ENCODE data around the gene ERMARD. TPM values are rescaled to one million over a fixed set of nuclear protein-coding genes. Genes with fewer than 3 reads are reported as not detected.

The ERMARD gene
- total RNA-seq, 1 donor from 2014 or later, result 16.2 TPM

GRCh38 chr6:169799474-169799926 lies 48.1 kb downstream of the ERMARD start:
- peaks cover 2 to 14% (median 8%) of the 10 kb centered on the region in 3 donors for H3K27me3 ChIP-seq (ENCODE audit: control insufficient read depth in 3 of 3, insufficient read depth in 3 of 3, low read length in 3 of 3)
- no peak overlapping the region for H3K27ac ChIP-seq (ENCODE audit: low read depth, low read length)
- H3K36me3 ChIP-seq (ENCODE audit: control insufficient read depth in 3 of 3, insufficient read depth in 3 of 3, low read length in 3 of 3), result no peaks in the 10 kb centered on the region
- no peaks in the 10 kb centered on the region for H3K4me1 ChIP-seq (ENCODE audit: control insufficient read depth in 3 of 3, insufficient read depth in 3 of 3, low read length in 3 of 3)
- no peak overlapping the region for H3K4me3 ChIP-seq (ENCODE audit: low read length in 3 of 3)
- H3K9ac ChIP-seq (ENCODE audit: low read depth in 1 of 3, low read length in 3 of 3), result no peak overlapping the region
- no peaks in the 10 kb centered on the region for H3K9me3 ChIP-seq (ENCODE audit: control insufficient read depth in 3 of 3, low read length in 3 of 3)

- H3K36me3 ChIP-seq (ENCODE audit: control insufficient read depth in 3 of 3, insufficient read depth in 3 of 3, low read length in 3 of 3), result no peaks in the 10 kb centered on the region
- H3K4me1 ChIP-seq (ENCODE audit: control insufficient read depth in 3 of 3, insufficient read depth in 3 of 3, low read length in 3 of 3), result no peaks in the 10 kb centered on the region
- no peak overlapping the region for H3K9ac ChIP-seq (ENCODE audit: low read depth in 1 of 3, low read length in 3 of 3)
- H3K27ac ChIP-seq (ENCODE audit: low read depth, low read length), result no peak overlapping the region
- H3K27me3 ChIP-seq (ENCODE audit: control insufficient read depth in 3 of 3, insufficient read depth in 3 of 3, low read length in 3 of 3), result peaks cover 2 to 16% (median 11%) of the 10 kb centered on the region in 3 donors
- no peak overlapping the region for H3K4me3 ChIP-seq (ENCODE audit: low read length in 3 of 3)
- no peaks in the 10 kb centered on the region for H3K9me3 ChIP-seq (ENCODE audit: control insufficient read depth in 3 of 3, low read length in 3 of 3)
Measured at GRCh38 chr6:169800116-169800667, 48.8 kb downstream of the ERMARD start.

- Histone ChIP-seq H3K27me3 (ENCODE audit: control insufficient read depth in 3 of 3, insufficient read depth in 3 of 3, low read length in 3 of 3) (peaks cover 8 to 23% (median 12%) of the 10 kb centered on the region in 3 donors), H3K9ac (ENCODE audit: low read depth in 1 of 3, low read length in 3 of 3) (no peak overlapping the region)
Measured at GRCh38 chr6:169800668-169801395, 49.4 kb downstream of the ERMARD start.

GRCh38 chr6:169801396-169802160 lies 50.2 kb downstream of the ERMARD start:
- peaks cover 11 to 25% (median 12%) of the 10 kb centered on the region in 3 donors for H3K27me3 ChIP-seq (ENCODE audit: control insufficient read depth in 3 of 3, insufficient read depth in 3 of 3, low read length in 3 of 3)
- no peaks in the 10 kb centered on the region for H3K36me3 ChIP-seq (ENCODE audit: control insufficient read depth in 3 of 3, insufficient read depth in 3 of 3, low read length in 3 of 3)
- H3K9me3 ChIP-seq (ENCODE audit: control insufficient read depth in 3 of 3, low read length in 3 of 3), result no peaks in the 10 kb centered on the region
- no peak overlapping the region for H3K27ac ChIP-seq (ENCODE audit: low read depth, low read length)
- no peaks in the 10 kb centered on the region for H3K4me1 ChIP-seq (ENCODE audit: control insufficient read depth in 3 of 3, insufficient read depth in 3 of 3, low read length in 3 of 3)
- no peak overlapping the region for H3K4me3 ChIP-seq (ENCODE audit: low read length in 3 of 3)
- H3K9ac ChIP-seq (ENCODE audit: low read depth in 1 of 3, low read length in 3 of 3), result no peak overlapping the region

More at GRCh38 chr6:169800668-169801395, 49.4 kb downstream of the ERMARD start:
- Histone ChIP-seq H3K36me3 (ENCODE audit: control insufficient read depth in 3 of 3, insufficient read depth in 3 of 3, low read length in 3 of 3) (no peaks in the 10 kb centered on the region), H3K27ac (ENCODE audit: low read depth, low read length) (no peak overlapping the region), H3K4me1 (ENCODE audit: control insufficient read depth in 3 of 3, insufficient read depth in 3 of 3, low read length in 3 of 3) (no peaks in the 10 kb centered on the region), H3K9me3 (ENCODE audit: control insufficient read depth in 3 of 3, low read length in 3 of 3) (no peaks in the 10 kb centered on the region), H3K4me3 (ENCODE audit: low read length in 3 of 3) (no peak overlapping the region)

GRCh38 chr6:169802790-169803189 lies 51.4 kb downstream of the ERMARD start:
- Histone ChIP-seq H3K4me1 (ENCODE audit: control insufficient read depth in 3 of 3, insufficient read depth in 3 of 3, low read length in 3 of 3) (no peaks in the 10 kb centered on the region), H3K9ac (ENCODE audit: low read depth in 1 of 3, low read length in 3 of 3) (no peak overlapping the region), H3K27me3 (ENCODE audit: control insufficient read depth in 3 of 3, insufficient read depth in 3 of 3, low read length in 3 of 3) (peaks cover 12 to 25% (median 13%) of the 10 kb centered on the region in 3 donors), H3K36me3 (ENCODE audit: control insufficient read depth in 3 of 3, insufficient read depth in 3 of 3, low read length in 3 of 3) (no peaks in the 10 kb centered on the region), H3K4me3 (ENCODE audit: low read length in 3 of 3) (no peak overlapping the region), H3K27ac (ENCODE audit: low read depth, low read length) (no peak overlapping the region), H3K9me3 (ENCODE audit: control insufficient read depth in 3 of 3, low read length in 3 of 3) (no peaks in the 10 kb centered on the region)

- H3K27me3 ChIP-seq (ENCODE audit: control insufficient read depth in 3 of 3, insufficient read depth in 3 of 3, low read length in 3 of 3), result peaks cover 12 to 25% (median 15%) of the 10 kb centered on the region in 3 donors
- H3K4me1 ChIP-seq (ENCODE audit: control insufficient read depth in 3 of 3, insufficient read depth in 3 of 3, low read length in 3 of 3), result no peaks in the 10 kb centered on the region
- no peaks in the 10 kb centered on the region for H3K9me3 ChIP-seq (ENCODE audit: control insufficient read depth in 3 of 3, low read length in 3 of 3)
- no peak overlapping the region for H3K9ac ChIP-seq (ENCODE audit: low read depth in 1 of 3, low read length in 3 of 3)
- H3K27ac ChIP-seq (ENCODE audit: low read depth, low read length), result no peak overlapping the region
- H3K4me3 ChIP-seq (ENCODE audit: low read length in 3 of 3), result no peak overlapping the region
- H3K36me3 ChIP-seq (ENCODE audit: control insufficient read depth in 3 of 3, insufficient read depth in 3 of 3, low read length in 3 of 3), result no peaks in the 10 kb centered on the region
Measured at GRCh38 chr6:169803271-169803811, 51.9 kb downstream of the ERMARD start.

GRCh38 chr6:169803816-169804340 lies 52.5 kb downstream of the ERMARD start:
- Histone ChIP-seq H3K36me3 (ENCODE audit: control insufficient read depth in 3 of 3, insufficient read depth in 3 of 3, low read length in 3 of 3) (no peaks in the 10 kb centered on the region), H3K4me1 (ENCODE audit: control insufficient read depth in 3 of 3, insufficient read depth in 3 of 3, low read length in 3 of 3) (no peaks in the 10 kb centered on the region), H3K27ac (ENCODE audit: low read depth, low read length) (no peak overlapping the region), H3K9me3 (ENCODE audit: control insufficient read depth in 3 of 3, low read length in 3 of 3) (no peaks in the 10 kb centered on the region), H3K9ac (ENCODE audit: low read depth in 1 of 3, low read length in 3 of 3) (no peak overlapping the region), H3K27me3 (ENCODE audit: control insufficient read depth in 3 of 3, insufficient read depth in 3 of 3, low read length in 3 of 3) (peaks cover 12 to 25% (median 13%) of the 10 kb centered on the region in 3 donors), H3K4me3 (ENCODE audit: low read length in 3 of 3) (no peak overlapping the region)

- no peak overlapping the region for H3K27ac ChIP-seq (ENCODE audit: low read depth, low read length)
- H3K27me3 ChIP-seq (ENCODE audit: control insufficient read depth in 3 of 3, insufficient read depth in 3 of 3, low read length in 3 of 3), result peaks cover 12 to 25% (median 13%) of the 10 kb centered on the region in 3 donors
- H3K4me1 ChIP-seq (ENCODE audit: control insufficient read depth in 3 of 3, insufficient read depth in 3 of 3, low read length in 3 of 3), result no peaks in the 10 kb centered on the region
- no peak overlapping the region for H3K4me3 ChIP-seq (ENCODE audit: low read length in 3 of 3)
- H3K9me3 ChIP-seq (ENCODE audit: control insufficient read depth in 3 of 3, low read length in 3 of 3), result no peaks in the 10 kb centered on the region
- no peak overlapping the region for H3K9ac ChIP-seq (ENCODE audit: low read depth in 1 of 3, low read length in 3 of 3)
- H3K36me3 ChIP-seq (ENCODE audit: control insufficient read depth in 3 of 3, insufficient read depth in 3 of 3, low read length in 3 of 3), result no peaks in the 10 kb centered on the region
Measured at GRCh38 chr6:169804427-169804826, 53.0 kb downstream of the ERMARD start.

GRCh38 chr6:169805242-169805838 lies 53.9 kb downstream of the ERMARD start:
- no peaks in the 10 kb centered on the region for H3K36me3 ChIP-seq (ENCODE audit: control insufficient read depth in 3 of 3, insufficient read depth in 3 of 3, low read length in 3 of 3)
- H3K9me3 ChIP-seq (ENCODE audit: control insufficient read depth in 3 of 3, low read length in 3 of 3), result no peaks in the 10 kb centered on the region
- no peak overlapping the region for H3K9ac ChIP-seq (ENCODE audit: low read depth in 1 of 3, low read length in 3 of 3)
- H3K27ac ChIP-seq (ENCODE audit: low read depth, low read length), result no peak overlapping the region
- H3K27me3 ChIP-seq (ENCODE audit: control insufficient read depth in 3 of 3, insufficient read depth in 3 of 3, low read length in 3 of 3), result peaks cover 12 to 25% (median 13%) of the 10 kb centered on the region in 3 donors
- H3K4me3 ChIP-seq (ENCODE audit: low read length in 3 of 3), result no peak overlapping the region
- H3K4me1 ChIP-seq (ENCODE audit: control insufficient read depth in 3 of 3, insufficient read depth in 3 of 3, low read length in 3 of 3), result no peaks in the 10 kb centered on the region
